Activated CD4-positive, alpha-beta T cell treated with anti-CD3 and anti-CD28 coated beads, Interleukin-2, amount 50 U/mL, for 24 hours (primary cell): ENCODE measurements around the gene CAMTA2.
"Not testable (repeated sequence)": the region's sequence is repeated elsewhere in the genome, so short reads cannot be mapped to it uniquely, and the experiment has no call there.

ENCODE experiments used
- DNase-seq, 2 donors: peaks; one replicate each; pipeline ENCODE4 v3.0.0-alpha.2; 2020; ENCODE audit warnings: low read depth in 1 of 2, low spot score in 1 of 2

The CAMTA2 gene

DNA sequence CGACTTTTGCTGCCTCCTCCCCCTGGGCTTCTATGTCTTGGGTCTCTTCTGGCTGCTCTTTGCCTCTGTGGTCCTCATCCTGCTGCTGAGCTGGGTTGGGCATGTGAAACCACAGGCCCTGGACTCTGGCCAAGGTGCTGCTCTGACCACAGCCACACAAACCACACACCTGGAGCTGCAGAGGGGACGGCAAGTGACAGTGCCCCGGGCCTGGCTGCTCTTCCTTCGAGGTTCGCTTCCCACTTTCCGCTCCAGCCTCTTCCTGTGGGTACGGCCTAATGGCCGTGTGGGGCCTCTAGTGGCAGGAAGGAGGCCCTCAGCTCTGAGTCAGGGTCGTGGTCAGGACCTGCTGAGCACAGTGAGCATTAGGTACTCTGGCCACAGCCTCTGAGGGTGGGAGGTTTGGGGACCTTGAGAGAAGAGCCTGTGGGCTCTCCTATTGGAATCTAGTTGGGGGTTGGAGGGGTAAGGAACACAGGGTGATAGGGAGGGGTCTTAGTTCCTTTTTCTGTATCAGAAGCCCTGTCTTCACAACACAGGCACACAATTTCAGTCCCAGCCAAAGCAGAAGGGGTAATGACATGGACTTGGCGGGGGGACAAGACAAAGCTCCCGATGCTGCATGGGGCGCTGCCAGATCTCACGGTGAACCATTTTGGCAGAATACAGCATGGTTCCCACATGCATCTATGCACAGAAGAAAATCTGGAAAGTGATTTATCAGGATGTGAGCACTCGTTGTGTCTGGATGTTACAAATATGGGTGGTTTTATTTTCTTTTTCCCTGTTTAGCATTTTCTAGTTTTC is 53.1 kb downstream of the CAMTA2 start:
- DNase-seq: no peak

DNA sequence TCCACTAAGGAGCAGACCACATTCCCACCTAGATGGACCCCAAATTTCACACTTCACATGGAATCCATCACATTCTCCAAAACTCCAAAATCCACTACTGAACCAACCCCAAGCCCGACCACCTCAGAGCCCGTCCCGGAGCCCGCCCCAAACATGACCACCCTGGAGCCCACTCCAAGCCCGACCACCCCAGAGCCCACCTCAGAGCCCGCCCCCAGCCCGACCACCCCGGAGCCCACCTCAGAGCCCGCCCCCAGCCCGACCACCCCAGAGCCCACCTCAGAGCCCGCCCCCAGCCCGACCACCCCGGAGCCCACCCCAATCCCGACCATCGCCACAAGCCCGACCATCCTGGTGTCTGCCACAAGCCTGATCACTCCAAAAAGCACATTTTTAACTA is 53.8 kb downstream of the CAMTA2 start:
- DNase-seq: no peak

DNA sequence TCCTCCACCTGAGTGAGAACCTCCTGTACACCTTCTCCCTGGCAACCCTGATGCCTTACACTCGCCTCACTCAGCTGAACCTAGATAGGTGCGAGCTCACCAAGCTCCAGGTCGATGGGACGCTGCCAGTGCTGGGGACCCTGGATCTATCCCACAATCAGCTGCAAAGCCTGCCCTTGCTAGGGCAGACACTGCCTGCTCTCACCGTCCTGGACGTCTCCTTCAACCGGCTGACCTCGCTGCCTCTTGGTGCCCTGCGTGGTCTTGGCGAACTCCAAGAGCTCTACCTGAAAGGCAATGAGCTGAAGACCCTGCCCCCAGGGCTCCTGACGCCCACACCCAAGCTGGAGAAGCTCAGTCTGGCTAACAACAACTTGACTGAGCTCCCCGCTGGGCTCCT is 54.7 kb downstream of the CAMTA2 start:
- DNase-seq: no peak

DNA sequence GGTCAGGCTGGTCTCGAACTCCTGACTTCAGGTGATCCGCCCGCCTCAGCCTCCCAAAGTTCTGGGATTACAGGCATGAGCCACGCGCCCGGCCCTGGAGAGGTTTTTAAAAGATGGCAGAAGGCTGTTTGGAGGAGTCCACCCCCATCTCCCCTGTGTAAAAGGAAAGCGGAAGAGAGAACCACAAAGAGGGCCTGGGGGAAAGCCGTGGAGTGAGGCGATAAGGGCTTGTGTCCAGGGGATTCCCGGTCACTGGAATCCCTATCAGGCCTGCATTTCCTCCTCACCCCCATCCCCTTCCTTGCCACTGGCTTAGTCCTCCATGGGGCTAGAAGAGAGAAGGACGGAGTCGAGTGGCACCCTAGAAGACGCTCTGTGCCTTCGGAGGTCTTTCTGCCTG is 55.5 kb downstream of the CAMTA2 start, which contains the start of gene GP1BA:
Gene GP1BA, plus strand, starts transcription at position 315 of the 400 bp plus-strand sequence. CDS start 328 bp downstream, outside the sequence.
- DNase-seq: no peak

DNA sequence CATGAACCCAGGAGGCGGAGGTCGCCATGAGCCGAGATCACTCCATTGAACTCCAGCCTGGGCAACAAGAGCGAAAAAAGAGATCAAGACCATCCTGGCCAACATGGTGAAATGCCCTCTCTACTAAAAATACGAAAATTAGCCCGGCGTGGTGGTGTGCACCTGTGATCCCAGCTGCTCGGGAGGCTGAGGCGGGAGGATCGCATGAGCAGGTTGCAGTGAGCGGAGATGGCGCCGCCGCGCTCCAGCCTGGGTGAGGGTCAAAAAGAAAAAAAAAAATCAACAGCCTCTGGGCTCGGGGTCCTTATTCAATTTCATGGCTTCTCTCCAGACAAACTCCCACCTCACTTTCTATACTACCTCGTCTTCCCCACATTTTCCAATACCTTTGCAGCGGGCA is 58.6 kb downstream of the CAMTA2 start:
- DNase-seq: no peak

DNA sequence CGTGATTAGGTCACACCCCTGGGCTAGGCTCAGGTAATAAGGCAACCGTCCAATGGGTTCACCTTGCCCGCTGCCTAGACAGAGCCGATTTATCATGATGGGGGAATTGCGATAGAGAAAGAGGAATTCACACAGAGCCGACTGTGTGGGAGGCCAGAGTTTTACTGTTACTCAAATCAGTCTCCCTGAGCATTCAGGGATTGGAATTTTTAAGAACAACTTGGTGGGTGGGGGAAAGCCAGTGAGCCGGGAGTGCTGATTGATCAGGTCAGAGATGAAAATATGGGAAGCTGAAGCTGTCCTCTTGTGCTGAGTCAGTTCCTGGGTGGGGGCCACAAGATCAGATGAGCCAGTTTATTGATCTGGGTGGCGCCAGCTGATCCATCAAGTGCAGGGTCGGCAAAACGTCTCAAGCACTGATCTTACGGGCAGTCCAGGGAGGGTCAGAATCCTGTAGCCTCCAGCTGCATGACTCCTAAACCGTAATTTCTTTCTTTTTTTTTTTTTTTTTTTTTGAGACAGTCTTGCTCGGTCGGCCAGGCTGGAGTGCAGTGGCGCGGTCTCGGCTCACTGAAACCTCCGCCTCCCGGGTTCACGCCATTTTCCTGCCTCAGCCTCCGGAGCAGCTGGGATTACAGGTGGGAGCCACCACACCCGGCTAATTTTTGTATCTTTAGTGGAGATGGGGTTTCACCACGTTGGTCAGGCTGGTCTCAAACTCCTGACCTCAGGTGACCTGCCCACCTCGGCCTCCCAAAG is 60.7 kb downstream of the CAMTA2 start:
- not testable (repeated sequence) for DNase-seq

DNA sequence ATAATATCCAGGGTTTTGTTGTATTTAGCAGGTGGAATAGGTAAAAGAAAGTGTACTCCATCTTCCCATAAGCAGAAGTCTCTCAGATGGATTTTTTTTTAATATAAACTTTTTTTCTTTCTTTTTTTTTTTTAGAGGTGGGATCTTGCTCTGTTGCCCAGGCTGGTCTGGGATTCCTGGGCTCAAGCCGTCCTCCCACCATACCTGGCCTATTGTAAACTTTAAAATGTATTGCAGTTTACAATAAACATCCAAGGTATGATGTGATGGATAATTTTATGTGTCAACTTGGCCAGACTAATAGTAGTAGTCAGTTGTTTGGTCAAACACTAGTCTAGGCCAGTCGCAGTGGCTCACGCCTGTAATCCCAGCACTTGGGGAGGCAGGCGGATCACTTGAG is 66.2 kb downstream of the CAMTA2 start:
- no peak for DNase-seq

DNA sequence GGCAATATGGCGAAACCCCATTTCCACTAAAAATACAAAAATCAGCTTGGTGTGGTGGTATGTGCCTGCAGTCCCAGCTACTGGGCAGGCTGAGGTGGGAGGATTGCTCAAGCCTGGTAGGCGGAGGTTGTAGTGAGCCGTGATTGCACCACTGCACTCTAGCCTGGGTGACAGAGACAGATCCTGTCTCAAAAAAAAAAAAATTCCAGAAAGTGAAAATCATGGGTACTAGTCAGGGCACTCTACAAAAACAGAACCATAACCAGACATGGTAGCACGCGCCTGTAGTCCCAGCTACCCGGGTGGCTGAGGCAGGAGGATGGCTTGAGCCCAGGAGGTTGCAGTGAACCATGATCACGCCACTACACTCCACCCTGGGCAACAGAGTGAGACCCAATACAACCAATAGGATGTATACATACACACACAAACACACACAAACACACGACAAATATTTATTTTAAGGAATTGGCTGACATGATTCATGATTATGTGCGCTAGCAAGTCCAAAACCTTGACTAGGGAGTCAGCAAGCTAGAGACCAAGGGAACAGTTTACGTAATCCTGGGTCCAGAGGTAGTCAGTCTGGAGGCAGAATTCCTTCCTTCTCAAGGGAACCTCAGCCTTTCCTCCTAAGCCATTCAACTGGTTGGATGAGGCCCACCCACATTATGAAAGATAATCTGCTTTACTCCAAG is 67.0 kb downstream of the CAMTA2 start:
- no peak for DNase-seq

DNA sequence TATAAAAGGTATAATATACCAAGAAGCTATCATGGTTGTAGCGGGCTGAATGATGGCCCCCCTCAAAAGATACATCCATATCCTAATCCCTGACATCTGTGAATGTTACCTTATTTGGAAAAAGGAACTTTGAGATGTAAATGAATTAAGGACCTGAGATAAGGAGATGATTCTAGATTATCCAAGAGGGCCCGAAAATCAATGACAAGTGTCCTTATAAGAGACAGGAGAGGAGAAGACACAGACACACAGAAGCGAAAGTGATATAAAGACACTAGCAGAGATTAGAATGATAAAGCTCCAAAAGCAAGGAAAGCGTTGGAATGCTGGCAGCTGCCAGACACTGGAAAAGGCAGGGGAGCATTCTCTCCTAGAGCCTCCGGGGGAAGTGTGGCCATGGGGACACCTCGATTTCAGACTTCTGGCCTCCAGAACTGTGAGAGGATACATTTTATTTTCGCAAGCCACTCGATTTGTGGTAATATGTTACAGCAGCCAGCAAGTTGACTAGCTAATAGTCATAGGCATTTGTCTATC is 67.9 kb downstream of the CAMTA2 start:
- no peak for DNase-seq
